A549 treated with GW870086 at 1 μM for 4 hours (cell line): Measurements from ENCODE around the gene THOC1. TPM values are rescaled to one million over a fixed set of nuclear protein-coding genes. Genes with fewer than 3 reads are reported as not detected.

ENCODE experiments used
- total RNA-seq: library from RNA; stranded (reverse); fragments of 200-300 nt; extraction: Qiagen RNA extraction; gene quantifications from 5 replicates; pipeline ENCODE4 v1.2.3, GENCODE V29; 2022; ENCODE audit warnings: low read depth

THOC1 gene
- 14.9 to 20.5 TPM (median 19.2 TPM) in 5 replicates for total RNA-seq

GRCh38 chr18:267688-268552, at the start of gene THOC1:
TSS of gene THOC1 (minus strand) at chr18:268047. CDS start at chr18:268019, 28 bp downstream.

Other genes starting within 250 kb of the THOC1 start
- gene TUBB8B, start 218.4 kb downstream of the THOC1 start, total RNA-seq: not detected in 5 replicates
- gene USP14, start 109.5 kb downstream of the THOC1 start, total RNA-seq: 59.1 to 68.1 TPM (median 65.4 TPM) in 5 replicates
- 0.02 to 0.06 TPM (median 0.03 TPM) in 4 of 5 replicates, not detected in the other for gene COLEC12, start 232.7 kb upstream of the THOC1 start, total RNA-seq